Stimulated activated CD4-positive, alpha-beta T cell treated with anti-CD3 and anti-CD28 coated beads, Interleukin-4, amount 100 ng/mL, for 48 hours (primary cell): ENCODE data around the gene ARL6IP4.

ENCODE experiments used
- DNase-seq, 2 donors: peaks; one replicate each; pipeline ENCODE4 v3.0.0-alpha.2; 2020; ENCODE audit warnings: low read depth in 2 of 2

ARL6IP4 gene

DNA sequence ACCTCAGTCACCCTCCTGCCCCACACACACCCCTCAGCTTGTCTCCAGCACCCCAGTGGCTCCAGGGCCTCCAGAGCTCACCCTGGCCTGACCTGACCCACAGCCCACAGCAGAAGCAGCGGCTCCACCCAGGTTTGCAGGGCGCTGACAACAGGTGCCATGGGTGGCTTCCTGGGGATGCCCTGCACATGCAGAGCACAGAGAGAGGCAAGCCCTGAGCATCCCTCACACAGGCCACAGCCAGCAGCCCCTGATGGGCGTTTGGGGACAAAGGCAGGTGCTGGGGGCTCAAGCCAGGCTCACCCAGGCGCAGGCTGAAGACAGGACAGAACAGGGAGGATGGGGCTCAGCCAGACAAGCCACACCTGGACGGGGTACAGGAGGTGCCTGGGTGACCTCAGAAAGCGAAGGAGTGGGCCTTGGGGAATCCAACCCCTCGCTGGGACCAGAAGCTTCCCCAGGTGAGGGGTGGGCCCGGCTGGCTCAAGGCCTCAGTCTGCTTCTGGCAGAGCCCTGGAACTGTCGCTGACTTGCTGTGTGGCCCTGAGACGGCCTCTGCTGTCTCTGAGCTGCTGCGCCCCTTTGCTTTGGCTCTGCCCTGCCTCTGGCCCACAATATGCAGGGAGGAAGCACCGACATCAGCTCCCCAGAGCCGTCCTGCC, 10.6 kb downstream of the ARL6IP4 start:
- no peak for DNase-seq

DNA sequence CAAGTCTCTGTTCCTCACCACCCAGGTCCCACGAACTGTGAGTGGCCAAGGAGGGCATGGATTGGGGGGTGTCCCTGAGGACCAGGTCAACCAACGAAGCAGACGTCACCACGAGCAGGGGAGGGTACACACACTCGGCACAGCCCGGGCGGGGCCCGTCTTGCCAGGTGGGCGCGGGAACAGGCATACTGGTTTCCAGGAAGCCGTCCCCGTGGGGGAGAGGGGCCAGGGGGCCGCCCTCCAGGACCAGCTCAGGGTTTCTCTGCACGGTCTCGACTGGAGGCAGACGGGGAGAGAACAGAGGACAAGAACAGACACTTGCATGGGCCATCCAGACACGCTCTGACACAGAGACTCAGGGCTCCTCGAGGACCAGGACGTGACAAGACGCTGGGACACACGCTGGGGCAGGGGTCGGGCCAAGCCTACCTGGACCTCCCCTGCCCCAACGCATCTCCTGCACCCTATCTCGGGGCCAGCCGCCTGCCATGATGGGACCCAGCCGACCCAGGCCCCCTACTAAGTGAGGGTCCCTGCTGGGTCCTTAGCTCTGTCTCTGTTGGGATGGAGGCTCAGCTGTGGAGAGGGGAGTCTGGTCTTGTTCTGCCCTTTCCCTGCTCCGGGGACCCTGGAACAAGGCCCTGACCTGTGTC, 11.3 kb downstream of the ARL6IP4 start:
- DNase-seq: no peak

DNA sequence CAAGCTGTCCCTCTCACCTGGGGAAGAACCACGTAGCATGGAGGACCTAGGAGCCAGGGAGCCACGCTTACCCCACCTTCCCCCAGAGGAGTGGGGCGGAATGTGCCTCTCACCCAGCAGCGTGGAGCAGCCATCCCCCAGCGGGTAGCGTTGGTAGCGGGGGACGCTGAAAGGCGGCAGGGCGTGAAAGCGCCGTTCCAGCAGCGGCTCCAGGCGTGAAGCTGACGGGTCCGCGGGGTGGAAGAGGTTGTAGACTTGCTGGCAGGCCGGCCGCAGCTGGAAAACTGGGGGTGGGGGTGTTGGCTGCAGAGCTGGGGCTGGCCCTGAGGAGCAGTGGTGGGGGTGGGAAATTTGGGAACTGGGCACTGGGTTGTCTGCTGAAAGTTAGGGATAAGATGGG, 11.9 kb downstream of the ARL6IP4 start:
- DNase-seq: no peak

DNA sequence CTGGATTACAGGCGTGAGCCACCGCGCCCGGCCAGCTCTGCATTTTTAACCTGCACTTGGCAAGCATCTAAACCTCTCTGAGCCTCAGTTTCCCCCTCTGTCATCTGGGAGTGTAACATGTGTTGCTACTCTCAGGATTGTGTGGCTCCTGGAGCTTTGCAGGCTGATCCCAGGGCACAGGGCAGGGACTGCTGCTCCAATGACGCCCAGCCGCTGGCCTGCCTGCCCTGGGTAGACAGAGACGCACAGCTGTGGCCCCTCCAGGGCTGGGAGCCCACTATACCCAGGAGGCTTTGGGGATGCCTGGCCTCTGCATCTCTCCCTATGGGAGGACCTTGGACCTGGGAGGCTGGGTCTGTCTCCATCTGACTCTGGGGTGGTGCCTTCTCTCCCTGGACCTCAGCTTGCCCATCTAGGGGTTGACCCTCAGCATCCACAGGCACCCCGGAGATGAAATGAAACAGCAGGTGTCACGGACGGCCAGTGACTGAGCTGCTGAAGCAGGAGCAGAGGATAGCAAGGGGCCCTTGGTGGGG, 13.7 kb downstream of the ARL6IP4 start:
- DNase-seq: no peak

DNA sequence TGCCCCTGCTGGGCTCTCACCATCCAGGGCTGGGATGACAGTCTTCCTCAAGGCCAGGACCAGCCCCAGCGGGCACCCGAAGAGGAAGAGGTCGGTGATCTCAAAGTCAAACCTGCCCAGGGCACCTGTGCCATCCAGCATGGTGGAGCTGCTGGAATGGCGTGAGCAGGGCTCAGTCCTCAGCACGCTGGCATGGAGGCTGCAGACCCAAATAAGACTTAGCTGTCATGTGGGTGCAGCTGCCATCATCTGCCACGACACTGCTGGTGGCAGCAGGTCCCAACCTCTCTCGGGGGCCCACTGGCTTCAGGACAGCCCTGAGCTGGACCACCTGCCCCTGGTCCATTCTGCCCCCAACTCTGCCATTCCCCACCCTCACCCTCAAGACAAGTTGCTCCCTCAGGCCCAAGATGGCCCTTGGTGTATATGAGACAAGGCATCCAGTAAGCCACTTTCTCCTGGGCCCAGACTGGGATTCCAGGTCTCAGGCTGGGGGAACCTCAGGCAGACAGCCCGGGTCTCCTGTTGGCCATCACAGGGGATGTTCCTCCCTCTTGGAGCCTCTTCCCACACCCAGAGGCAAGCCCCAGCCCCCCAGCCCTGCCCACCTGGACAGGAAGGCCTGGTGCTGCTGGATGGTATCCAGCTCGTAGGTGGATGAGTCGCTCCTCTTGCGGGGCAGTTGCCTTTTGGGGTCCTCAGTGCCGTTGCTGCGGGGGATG, 14.5 kb downstream of the ARL6IP4 start:
- no peak for DNase-seq

DNA sequence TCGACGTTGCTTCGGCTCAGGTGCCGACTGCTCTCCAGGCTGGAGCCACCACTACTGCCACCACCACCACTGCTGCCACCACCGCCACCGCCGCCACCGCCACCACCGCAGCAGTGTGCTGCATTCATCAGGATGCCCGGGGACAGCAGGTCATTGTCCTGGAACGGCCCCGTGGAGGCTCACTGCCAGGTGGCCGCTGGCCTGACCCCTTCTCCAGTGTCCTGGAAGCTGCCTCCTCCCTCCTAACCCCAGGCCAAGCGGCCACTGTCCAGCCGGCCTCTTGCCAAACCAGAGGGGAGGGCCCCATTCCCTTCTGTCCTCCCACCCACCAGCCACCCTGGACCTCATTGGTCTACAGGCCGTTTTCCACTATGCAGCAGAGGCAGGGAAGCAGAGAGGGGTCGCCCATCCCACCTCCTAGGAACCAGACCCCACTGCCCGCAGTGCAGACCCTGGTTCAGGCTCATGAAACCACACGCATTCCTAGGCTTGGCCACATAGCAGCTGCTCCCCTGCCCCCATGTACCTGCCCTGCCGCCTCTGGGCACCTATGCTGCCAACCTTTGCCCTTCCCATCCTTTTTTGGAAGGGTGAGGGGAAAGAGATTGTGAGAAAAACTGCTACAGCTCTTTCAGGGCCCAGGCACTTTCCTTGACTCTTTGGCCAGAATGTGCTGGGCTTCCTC, 15.2 kb downstream of the ARL6IP4 start:
- no peak for DNase-seq

DNA sequence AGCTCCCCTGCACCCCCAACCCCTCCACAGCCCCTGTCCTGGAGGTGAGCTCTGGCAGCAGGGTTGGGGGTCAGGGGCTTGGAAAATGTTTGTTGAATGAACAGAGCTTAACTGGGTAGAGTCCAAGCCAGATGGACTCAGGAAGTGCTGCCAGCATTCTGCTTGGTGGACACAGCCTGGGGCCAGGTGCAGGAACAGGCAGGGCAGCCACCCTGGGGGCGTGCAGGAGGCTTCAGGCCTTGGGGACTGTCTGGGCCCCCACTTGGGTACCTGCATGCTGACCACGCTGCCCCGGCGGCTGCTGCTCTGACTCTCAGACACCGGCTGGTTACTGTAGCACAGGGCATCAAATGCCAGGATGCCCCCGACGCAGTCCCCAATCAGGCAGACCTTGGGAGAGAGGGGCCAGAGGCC, 15.7 kb downstream of the ARL6IP4 start:
- no peak for DNase-seq

DNA sequence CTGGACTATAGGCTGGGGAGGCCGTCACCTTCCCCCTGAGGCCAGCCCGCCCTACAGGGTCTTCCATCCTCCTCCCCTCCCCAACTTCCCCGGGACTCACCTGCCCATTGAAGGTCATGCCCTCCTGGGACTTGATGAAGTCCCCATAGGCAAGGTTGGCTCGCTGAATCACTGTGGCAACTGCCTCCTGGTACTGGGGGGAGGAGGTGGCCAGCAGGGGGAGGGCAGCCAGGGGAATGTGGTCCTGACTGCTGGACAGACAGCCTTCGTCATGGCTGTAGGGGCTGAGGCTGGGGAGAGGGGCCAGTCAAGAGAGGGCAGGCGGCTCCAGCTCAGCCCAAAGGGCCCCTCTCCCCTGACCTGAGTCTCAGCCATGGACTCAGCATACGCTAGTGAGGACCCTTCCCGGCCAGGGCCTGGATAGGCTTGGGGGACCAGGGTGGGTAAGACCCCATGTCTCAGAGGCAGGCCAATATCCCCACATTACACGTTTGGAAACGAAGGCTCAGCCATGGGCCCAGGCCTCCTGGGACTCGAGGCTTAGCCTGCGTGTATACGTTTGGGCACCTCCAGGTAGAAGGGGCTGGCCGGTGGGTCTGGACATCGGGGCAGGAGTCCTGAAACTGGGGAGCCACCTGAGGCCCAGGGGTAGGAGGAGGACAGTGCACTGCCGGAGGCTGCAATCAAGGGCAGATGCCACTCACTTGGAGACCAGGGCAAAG, 16.3 kb downstream of the ARL6IP4 start:
- DNase-seq: no peak

DNA sequence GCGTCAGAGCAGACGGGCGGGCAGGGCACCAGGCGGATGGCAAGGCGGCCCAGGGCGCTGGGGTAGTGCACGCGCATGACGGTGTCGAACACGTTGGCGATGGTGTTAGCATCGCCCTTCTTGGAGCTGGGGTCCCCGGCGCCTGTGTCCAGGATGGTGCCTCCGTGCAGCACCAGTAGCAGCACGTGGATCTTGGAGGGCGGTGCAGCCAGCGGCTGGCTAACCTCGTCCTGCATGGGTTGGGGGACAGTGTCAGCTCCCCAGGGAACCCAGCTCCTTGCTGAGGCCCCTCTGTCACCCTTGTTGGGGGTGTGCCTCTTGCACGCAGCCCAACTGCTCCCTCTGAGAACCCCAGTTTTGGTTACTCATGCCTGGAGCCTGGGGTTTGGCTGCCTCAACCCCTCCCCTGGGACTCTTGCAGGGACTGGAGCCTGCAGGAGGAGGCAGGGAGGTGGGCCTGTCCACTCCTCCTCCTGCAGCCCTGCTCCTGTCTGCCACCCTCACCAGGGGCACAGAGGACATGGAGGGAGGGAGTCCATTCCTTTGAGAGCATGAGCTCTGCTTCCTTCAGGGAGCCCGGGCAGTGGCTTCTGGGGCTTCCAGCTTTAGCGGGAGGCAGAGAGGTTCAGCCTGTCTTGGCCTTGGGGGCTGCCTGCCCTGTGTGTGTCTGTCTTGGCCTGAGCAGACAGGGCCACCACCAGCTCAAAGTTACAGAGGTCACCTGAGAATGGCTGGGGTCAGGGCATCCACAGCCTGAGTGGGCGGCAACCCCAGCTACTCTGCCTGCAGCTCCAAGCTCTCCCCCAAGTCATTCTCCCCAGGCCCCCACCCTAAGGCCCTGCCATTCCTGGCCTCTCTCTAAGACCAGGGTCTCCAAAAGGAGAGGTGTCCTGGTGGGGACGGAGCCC, 17.1 kb downstream of the ARL6IP4 start:
- DNase-seq: no peak

DNA sequence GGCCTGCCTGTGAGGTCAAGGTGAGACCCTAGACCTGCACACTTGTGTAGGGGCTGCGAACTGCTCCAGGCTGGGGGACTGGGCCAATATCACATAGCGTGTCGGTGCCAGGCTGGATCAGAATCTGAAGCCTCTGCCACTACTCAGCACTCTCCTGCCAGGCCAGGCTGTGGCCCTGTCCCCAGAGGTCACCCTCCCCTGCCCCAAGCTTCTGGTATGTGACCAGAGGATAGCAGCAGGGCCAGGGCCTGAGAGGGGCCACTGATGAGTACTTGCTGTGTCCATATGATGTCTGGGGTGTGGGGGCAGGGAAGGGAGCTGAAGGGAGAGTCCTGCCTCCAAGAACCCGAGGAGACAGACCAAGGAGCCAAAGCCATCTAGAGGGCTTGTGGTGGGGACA, 17.8 kb downstream of the ARL6IP4 start:
- no peak for DNase-seq

DNA sequence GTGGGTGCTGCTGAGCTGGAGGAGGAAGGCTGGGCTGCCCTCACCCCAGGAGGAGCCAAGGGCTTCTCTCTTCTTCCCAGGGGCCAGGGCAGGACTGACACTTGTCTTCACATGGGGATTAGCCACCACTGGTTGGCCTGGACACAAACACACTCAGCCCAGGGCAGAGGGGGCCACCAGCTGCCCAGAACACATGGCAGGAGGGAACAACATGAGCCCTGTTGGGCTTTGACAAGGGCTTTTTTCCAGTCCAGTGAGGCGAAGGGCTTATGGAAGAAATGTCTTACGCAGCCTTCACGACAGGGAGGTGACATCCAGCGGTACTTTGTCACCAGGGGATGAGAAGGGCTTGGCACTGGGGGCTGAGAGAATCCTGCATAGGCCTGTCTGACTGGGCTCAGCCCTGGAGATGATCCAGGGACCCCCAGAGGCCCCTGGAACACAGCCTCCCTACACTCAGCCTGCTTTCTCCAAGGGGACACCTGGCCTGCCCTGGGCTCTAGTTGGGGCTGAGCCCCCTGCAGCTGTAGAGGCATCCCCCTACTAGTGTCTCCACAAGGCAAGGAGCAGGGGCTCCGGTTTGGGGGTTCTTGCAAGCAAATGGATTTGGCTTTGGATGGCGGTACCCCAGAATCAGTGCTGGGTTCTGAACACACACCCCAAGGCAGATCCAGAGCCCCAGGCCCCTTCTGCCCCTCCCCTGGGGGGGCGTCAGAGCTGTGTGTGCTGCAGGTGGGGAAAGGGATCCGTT, 18.9 kb downstream of the ARL6IP4 start:
- DNase-seq: no peak

DNA sequence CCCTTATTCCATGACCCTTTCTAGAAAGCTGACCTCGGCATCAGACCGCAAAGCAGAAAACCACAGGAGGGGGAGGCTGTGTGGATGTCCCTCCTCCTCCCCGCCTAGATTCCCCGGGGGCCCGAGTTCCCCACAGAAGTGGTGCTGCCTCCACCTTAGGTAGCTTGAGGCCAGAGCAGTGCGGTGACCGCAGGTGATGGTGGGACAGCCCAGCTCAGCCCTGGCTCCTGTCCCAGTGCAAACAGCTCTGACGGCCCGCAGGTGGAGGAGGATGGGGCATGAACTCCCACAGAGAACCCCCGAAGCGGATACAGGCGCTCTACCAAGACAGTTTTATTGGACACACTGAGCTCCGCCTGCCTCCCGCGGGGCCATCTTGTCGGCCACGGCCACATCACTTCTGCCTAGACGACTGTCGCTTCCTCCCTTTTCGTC, 19.5 kb downstream of the ARL6IP4 start:
- no peak for DNase-seq

DNA sequence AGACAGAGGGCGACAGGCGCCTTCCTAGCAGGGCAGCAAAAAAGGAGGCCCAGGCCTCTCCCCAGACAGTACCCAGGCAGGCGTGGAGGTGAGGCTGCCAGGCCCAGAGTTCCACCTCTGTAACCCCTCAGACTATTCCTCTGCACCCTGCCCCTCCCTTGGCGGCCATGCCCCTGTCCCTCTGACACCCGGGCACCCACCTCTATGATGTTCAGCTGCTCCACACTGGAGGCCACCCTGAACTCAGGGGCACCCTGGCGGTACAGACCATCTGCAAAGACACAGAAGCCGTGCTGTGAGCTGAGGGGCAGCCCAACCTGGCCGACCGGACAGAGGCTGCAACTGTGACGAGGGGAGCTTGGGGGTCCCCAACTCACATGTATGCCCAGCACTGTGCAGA, 20.1 kb downstream of the ARL6IP4 start:
- no peak for DNase-seq

DNA sequence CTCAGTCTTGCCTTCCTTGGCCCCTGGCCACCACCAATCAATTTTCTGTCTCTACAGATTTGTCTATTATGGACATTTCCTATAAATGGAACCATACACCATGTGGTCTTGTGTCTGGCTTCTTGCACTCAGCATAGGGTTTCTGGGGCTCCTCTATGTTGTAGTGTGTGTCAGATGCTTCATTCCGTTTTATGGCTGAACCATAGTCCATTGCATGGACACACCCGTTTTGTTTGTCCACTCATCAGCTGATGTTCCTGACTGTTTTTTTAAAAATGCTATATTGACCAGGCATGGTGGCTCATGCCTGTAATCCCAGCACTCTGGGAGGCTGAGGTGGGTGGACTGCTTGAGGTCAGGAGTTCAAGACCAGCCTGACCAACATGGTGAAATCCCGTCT, 21.0 kb downstream of the ARL6IP4 start:
- no peak for DNase-seq

DNA sequence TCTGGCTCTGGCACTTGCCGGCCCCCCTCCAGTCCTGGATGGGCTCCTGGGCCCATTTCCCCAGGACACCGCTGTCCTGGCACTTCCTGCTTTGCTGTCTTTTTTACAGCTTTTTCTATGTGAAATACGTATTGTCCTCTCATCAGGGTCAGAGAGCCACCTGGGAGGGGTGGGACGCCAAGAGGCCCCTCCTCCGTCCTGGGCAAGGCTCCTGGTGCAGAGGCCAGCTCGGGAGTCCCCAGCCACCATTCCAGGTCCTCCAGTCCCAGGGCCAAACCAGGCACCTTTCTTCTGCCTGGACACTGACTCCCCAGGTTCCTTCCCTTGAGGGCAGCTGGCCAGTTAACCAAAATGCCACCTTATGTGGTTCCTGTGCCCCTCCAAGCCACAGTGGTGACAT, 22.8 kb downstream of the ARL6IP4 start:
- DNase-seq: no peak

DNA sequence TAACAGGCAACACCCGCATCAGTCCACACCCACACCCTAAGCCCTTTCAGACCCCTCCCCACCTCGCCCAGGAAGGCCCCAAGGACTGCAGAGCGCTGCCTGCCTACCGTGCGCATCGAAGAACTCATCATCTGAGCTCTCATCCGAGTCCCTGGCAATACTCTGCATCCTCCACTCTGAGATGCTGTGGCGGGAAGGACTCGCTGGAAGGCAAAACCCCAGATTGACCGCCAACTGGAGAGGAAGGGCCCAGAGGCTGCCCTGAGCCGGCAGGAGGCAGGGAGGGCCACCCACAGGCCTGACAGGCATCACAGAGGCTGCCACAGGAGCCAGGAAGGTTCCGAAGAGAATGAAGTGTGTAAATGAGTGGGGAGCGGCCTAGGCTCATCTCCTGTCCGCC, 23.8 kb downstream of the ARL6IP4 start:
- DNase-seq: no peak

DNA sequence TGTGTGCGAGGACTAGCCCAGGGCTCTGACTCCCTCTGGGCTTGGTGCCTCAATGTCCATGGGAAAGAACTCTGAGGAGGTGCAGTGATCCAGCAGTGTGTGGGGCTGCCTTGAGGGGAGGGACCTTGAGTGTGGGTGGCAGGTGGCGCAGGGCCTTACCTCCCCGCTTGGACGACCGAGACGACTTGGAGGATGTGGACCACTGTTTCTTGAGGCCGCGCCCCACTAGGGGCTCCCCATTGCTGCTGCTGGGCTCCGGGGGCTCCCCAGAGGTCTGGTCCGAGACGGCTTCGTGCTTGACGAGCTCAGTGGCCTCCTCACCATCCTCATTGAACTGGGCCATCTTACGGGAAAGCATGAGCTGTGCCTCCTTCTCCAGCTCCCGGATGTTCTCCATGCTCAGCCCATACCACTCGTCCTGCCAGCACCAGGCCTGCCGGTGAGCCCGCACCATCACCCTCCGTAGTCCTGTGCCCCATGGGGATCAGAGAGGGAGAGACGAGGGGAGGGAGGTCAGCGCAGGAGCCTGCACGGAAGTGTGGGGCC, 24.7 kb downstream of the ARL6IP4 start:
- no peak for DNase-seq

DNA sequence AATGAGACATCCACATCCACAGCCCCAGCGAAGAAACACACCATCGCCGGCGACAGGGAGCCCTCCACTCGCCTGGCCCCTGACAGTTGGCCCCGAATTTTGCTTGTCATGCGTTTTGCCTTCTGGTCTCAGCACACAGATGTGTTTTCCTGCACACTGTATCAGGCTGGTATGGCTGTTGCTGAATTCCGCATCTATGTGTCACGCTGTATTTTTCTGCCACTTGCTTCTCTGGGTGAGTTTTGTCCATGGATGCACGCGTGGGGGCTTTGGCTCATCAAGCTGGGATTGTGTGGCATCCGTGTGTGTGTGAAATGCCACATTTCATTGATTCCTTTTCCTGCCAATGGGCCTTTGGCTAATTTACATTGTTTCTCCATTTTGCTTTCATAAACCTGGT, 26.5 kb downstream of the ARL6IP4 start:
- DNase-seq: no peak

DNA sequence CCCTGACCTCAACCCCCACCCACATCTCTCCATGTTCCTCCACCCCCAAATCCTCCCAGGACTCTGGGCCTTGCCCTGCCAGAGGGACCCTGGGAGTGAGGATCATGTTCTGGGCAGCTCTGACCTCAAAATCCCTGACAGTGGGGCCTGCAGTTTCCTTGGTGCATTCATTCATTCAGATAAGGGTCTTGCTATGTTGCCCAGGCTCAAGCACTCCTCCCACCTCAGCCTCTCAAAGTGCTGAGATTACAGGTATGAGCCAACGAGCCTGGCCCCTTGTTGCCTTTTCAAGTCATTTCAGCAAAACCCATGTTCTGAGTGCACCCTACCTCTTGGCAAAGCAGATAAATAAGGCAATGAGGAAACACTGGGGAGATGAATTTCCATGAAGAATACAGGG, 29.6 kb downstream of the ARL6IP4 start:
- DNase-seq: no peak

DNA sequence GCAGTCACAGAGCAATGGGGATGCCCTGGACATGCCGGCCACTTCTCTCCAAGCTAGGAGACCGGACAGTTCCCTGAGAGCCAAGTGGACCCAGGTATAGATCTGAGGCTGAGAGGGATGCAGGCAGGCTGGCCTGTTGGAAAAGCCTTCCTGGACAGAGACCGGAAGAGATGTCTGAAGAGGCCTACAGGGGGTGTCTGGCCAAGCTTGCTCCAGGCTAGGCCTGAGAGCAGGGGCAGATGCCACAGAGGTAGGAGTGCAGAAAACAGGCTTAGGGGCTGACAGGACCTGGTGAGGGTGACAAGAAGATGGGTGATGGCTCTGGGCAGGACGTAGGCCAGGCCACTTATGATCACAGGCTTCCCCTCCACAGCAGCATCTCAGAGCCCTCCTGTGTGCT, 30.2 kb downstream of the ARL6IP4 start:
- no peak for DNase-seq
